Breast epithelium (tissue), 4 donors: ENCODE data around the gene GCNT4. TPM values are rescaled to one million over a fixed set of nuclear protein-coding genes. Genes with fewer than 3 reads are reported as not detected.
"Not testable (repeated sequence)": the region's sequence is repeated elsewhere in the genome, so short reads cannot be mapped to it uniquely, and the experiment has no call there.

ENCODE experiments used
- DNase-seq, 2 donors: peaks; one replicate each; pipeline ENCODE4 v3.0.0-alpha.2; 2019; ENCODE audit warnings: low spot score in 2 of 2
- H3K27ac ChIP-seq, 2 donors: fragments of 200-600 bp; sonication (generic) in 1 of 2; one replicate each; pipeline ENCODE4 v1.5.1; 2016 to 2019; ENCODE audit warnings: mild to moderate bottlenecking in 1 of 2
- H3K27me3 ChIP-seq, 2 donors: fragments of 200-600 bp; sonication (generic) in 1 of 2; one replicate each; pipeline versions ENCODE4 v1.5.1 to v1.6.0; 2017 to 2019; ENCODE audit warnings: control low read depth in 1 of 2, mild to moderate bottlenecking in 1 of 2
- H3K36me3 ChIP-seq: fragments of 200-600 bp; one replicate; pipeline ENCODE4 v1.5.1; 2019
- H3K4me1 ChIP-seq, 2 donors: fragments of 200-600 bp; sonication (generic); one replicate each; pipeline ENCODE4 v1.5.1; 2016 to 2019; ENCODE audit warnings: control low read depth in 1 of 2
- H3K4me3 ChIP-seq, 3 donors: fragments of 200-600 bp; sonication (generic); 1 replicate in 2 of 3; 2 replicates in 1 of 3; pipeline ENCODE4 v1.5.1; 2016 to 2019; ENCODE audit warnings: mild to moderate bottlenecking in 3 of 3, moderate library complexity in 2 of 3
- H3K9me3 ChIP-seq, 2 donors: fragments of 200-600 bp; sonication (generic) in 1 of 2; one replicate each; pipeline ENCODE4 v1.5.1; 2016 to 2019; ENCODE audit warnings: control low read depth in 1 of 2
- CTCF ChIP-seq, 3 donors: fragments of 450-650 bp; IDR thresholded peaks; one replicate each; pipeline ENCODE4 v1.5.1; 2016 to 2017; ENCODE audit warnings: antibody characterized with exemption in 3 of 3, mild to moderate bottlenecking in 3 of 3, moderate library complexity in 3 of 3
- POLR2A ChIP-seq: fragments of 450-650 bp; IDR thresholded peaks from one replicate; pipeline ENCODE4 v1.6.1; 2016; ENCODE audit warnings: antibody characterized with exemption, mild to moderate bottlenecking, moderate library complexity
- POLR2AphosphoS5 ChIP-seq, 3 donors: sonication (generic); formaldehyde crosslinking; IDR thresholded peaks; one replicate each; pipeline ENCODE4 v1.6.1; 2017; ENCODE audit warnings: antibody characterized with exemption in 3 of 3
- intact Hi-C: fragments of 100-400 bp; cut with DNase I; formaldehyde crosslinking; loops from one replicate; pipeline ENCODE4 v1.15.1; 2023; ENCODE audit warnings: low total_unique reads
- total RNA-seq, 3 donors: library from RNA; depleted of rRNA; stranded (reverse); fragments of >200 nt; gene quantifications; one replicate each; pipeline ENCODE4 v1.1.0, GENCODE V29; 2016

Gene GCNT4, protein sequence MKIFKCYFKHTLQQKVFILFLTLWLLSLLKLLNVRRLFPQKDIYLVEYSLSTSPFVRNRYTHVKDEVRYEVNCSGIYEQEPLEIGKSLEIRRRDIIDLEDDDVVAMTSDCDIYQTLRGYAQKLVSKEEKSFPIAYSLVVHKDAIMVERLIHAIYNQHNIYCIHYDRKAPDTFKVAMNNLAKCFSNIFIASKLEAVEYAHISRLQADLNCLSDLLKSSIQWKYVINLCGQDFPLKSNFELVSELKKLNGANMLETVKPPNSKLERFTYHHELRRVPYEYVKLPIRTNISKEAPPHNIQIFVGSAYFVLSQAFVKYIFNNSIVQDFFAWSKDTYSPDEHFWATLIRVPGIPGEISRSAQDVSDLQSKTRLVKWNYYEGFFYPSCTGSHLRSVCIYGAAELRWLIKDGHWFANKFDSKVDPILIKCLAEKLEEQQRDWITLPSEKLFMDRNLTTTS
- 1 to 10 TPM; 1.3 to 2.3 (median 2.3) TPM for total RNA-seq

- Histone ChIP-seq H3K9me3 (no peaks in the 10 kb centered on the region), H3K4me3 (peak within 1 kb of the TSS; percentile 59 to 92 (median 91)), H3K27ac (peak within 1 kb of the TSS; percentile 82 to 95), H3K4me1 (no peaks in the 10 kb centered on the region), H3K36me3 (no peaks in the 10 kb centered on the region), H3K27me3 (no peaks in the 10 kb centered on the region)
- peak in 1 of 3 donors; percentile 22 for TF ChIP-seq POLR2AphosphoS5 (IDR thresholded peaks at IDR 0.05)
- no peak for TF ChIP-seq POLR2A
- DNase-seq = no peak
- intact Hi-C loops = no loop called here
Measured at GRCh38 chr5:75052192-75053053, at the start of gene GCNT4. GCNT4 (minus strand) TSS chr5:75052558; CDS start chr5:75030037, 22,521 bp downstream.

DNA sequence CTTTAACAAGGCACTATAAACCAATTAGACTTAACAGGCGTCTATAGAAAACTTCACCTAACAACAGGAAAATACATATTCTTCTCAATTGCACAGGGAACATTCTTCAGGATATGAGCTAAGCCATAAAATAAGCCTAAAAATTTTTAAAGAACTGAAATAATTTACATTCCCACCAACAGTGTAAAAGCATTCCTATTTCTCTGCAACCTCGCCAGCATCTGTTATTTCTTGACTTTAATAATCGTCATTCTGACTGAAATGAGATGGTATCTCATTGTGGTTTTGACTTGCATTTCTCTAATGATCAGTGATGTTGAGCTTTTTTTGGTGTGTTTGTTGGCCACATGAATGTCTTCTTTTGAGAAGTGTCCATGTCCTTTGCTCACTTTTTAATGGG lies 43.6 kb upstream of the GCNT4 start:
- intact Hi-C loops, H3K4me3 ChIP-seq, H3K27me3 ChIP-seq, H3K27ac ChIP-seq, DNase-seq, H3K9me3 ChIP-seq, H3K4me1 ChIP-seq, H3K36me3 ChIP-seq: not testable (repeated sequence)

DNA sequence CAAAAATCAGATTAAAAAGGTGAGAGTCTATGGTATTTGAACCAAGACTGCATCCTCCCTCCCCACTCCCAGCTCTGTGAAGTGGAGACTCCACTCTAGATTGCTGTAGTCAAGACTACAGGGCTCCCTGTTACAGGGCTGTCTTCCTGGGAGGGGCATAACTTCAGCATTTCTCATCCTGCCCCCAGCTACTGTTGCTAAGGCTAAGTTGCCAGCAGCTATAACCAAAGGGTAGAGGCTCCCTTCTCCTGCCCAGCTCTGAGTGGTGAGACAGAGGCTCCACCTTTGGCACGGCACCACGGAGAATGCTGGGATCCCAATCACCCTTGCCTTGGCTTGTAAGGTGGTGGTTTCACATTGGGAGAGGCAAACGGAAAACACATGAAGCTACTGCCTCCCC lies 39.2 kb upstream of the GCNT4 start:
- H3K36me3 ChIP-seq = no peaks in the 10 kb centered on the region
- TF ChIP-seq POLR2AphosphoS5 (IDR thresholded peaks at IDR 0.05) = no peak
- no peak for TF ChIP-seq CTCF (IDR thresholded peaks at IDR 0.05)
- TF ChIP-seq POLR2A = no peak
- H3K27me3 ChIP-seq = no peaks in the 10 kb centered on the region
- intact Hi-C loops = no loop called here
- no peak overlapping the region for H3K4me3 ChIP-seq
- H3K4me1 ChIP-seq = no peaks in the 10 kb centered on the region
- H3K9me3 ChIP-seq = no peaks in the 10 kb centered on the region
- H3K27ac ChIP-seq = no peak overlapping the region
- no peak for DNase-seq

DNA sequence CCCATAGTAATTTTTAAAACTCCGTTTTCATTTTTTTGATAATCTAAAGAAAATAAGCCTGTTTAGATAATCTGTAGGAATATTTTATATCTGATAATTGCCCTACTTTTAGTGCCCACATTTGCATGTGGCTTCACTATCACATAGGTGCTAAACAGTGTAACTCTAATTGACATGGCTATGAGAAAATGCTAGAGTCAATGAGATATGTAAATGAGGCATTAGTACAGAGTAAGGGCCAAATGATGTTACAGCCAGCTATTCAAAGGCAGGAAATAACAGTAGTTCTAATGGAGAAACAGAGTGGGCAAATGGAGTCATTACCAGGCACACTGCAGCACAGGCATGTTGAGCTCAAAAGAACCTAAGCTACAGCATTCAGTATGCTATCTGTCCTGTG lies 37.3 kb upstream of the GCNT4 start:
- no peaks in the 10 kb centered on the region for H3K27me3 ChIP-seq
- no peak overlapping the region for H3K4me3 ChIP-seq
- H3K36me3 ChIP-seq = no peaks in the 10 kb centered on the region
- no peak for TF ChIP-seq POLR2AphosphoS5 (IDR thresholded peaks at IDR 0.05)
- no peak for TF ChIP-seq POLR2A
- no peak for TF ChIP-seq CTCF (IDR thresholded peaks at IDR 0.05)
- intact Hi-C loops = no loop called here
- H3K9me3 ChIP-seq = no peaks in the 10 kb centered on the region
- no peak for DNase-seq
- H3K4me1 ChIP-seq = no peaks in the 10 kb centered on the region
- H3K27ac ChIP-seq = no peak overlapping the region

- no peak overlapping the region for H3K4me3 ChIP-seq
- TF ChIP-seq CTCF (IDR thresholded peaks at IDR 0.05) (no peak), POLR2AphosphoS5 (IDR thresholded peaks at IDR 0.05) (no peak), POLR2A (no peak)
- no peaks in the 10 kb centered on the region for H3K4me1 ChIP-seq
- intact Hi-C loops = no loop called here
- no peaks in the 10 kb centered on the region for H3K9me3 ChIP-seq
- H3K27me3 ChIP-seq = no peaks in the 10 kb centered on the region
- no peak overlapping the region for H3K27ac ChIP-seq
- H3K36me3 ChIP-seq = no peaks in the 10 kb centered on the region
- DNase-seq = no peak
Measured at GRCh38 chr5:75089137-75089536, 36.8 kb upstream of the GCNT4 start.

GRCh38 chr5:75088648-75089047 lies 36.3 kb upstream of the GCNT4 start:
- DNase-seq = no peak
- H3K27me3 ChIP-seq = no peaks in the 10 kb centered on the region
- H3K27ac ChIP-seq = no peak overlapping the region
- no peaks in the 10 kb centered on the region for H3K36me3 ChIP-seq
- H3K4me3 ChIP-seq = no peak overlapping the region
- H3K4me1 ChIP-seq = no peaks in the 10 kb centered on the region
- intact Hi-C loops = no loop called here
- no peaks in the 10 kb centered on the region for H3K9me3 ChIP-seq
- TF ChIP-seq POLR2A (no peak), CTCF (IDR thresholded peaks at IDR 0.05) (no peak), POLR2AphosphoS5 (IDR thresholded peaks at IDR 0.05) (no peak)
